Nephron progenitor cell (in vitro differentiated cells): ENCODE data around the gene RUNX1.
A peak's percentile ranks its signal among the peaks of the same experiment; 100 is the strongest.

Experiments
- DNase-seq: peaks from one replicate; pipeline ENCODE4 v3.0.0; 2021
- H3K27ac Mint-ChIP-seq: 2 replicates; pipeline ENCODE4 v1.8.0; 2021; ENCODE audit warnings: mild to moderate bottlenecking, moderate library complexity, mixed read lengths
- H3K27me3 Mint-ChIP-seq: 2 replicates; pipeline ENCODE4 v1.8.0; 2021; ENCODE audit warnings: mild to moderate bottlenecking, low read depth, mixed read lengths; ENCODE audit not compliant: poor library complexity
- H3K36me3 Mint-ChIP-seq: 2 replicates; pipeline ENCODE4 v1.8.0; 2021; ENCODE audit warnings: low read depth, mixed read lengths
- H3K4me1 Mint-ChIP-seq: 2 replicates; pipeline ENCODE4 v1.8.0; 2021; ENCODE audit warnings: mixed read lengths
- H3K4me3 Mint-ChIP-seq: 2 replicates; pipeline ENCODE4 v1.8.0; 2021; ENCODE audit warnings: mild to moderate bottlenecking, moderate library complexity, mixed read lengths
- H3K9me3 Mint-ChIP-seq: 2 replicates; pipeline ENCODE4 v1.8.0; 2021; ENCODE audit warnings: mild to moderate bottlenecking, moderate library complexity, mixed read lengths
- CTCF ChIP-seq: fragments of 200-600 bp; sonication (generic); IDR thresholded peaks from 2 replicates; pipeline ENCODE4 v1.5.0; 2021; ENCODE audit warnings: antibody characterized with exemption

RUNX1 gene

GRCh38 chr21:35026617-35027562 lies 22.2 kb downstream of the RUNX1 start:
- TF ChIP-seq CTCF, result no peak
- Mint-ChIP-seq H3K9me3 (no peaks in the 10 kb centered on the region), H3K4me1 (peaks cover 8% of the 10 kb centered on the region), H3K27ac (no peak overlapping the region), H3K36me3 (no peaks in the 10 kb centered on the region), H3K27me3 (peaks cover 54% of the 10 kb centered on the region), H3K4me3 (peak overlapping the region; percentile 82)
- DNase-seq, result peak; percentile 53

DNA sequence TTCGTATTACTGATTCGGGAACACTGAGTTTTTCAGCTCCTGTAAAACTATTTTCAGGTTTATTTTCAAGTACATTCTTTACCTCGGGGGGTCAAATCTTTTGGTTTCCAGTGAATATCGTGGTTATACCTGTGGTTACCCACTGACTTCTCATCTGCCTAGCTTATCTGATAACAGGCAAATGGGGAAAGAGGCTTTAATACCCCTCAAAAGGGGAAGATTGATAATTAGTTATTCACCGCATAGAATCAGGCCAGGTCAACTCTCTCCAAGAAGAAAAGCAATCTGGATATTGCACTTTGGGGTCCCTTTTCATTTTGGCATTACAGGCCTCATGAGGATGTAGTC lies 23.0 kb downstream of the RUNX1 start:
- Mint-ChIP-seq H3K4me3 (no peak overlapping the region), H3K27me3 (peaks cover 53% of the 10 kb centered on the region), H3K9me3 (no peaks in the 10 kb centered on the region), H3K27ac (no peak overlapping the region), H3K4me1 (peaks cover 8% of the 10 kb centered on the region), H3K36me3 (no peaks in the 10 kb centered on the region)
- DNase-seq, result no peak
- no peak for TF ChIP-seq CTCF

GRCh38 chr21:35025206-35026152 lies 23.6 kb downstream of the RUNX1 start:
- no peak for DNase-seq
- Mint-ChIP-seq H3K27ac (no peak overlapping the region), H3K9me3 (no peaks in the 10 kb centered on the region), H3K27me3 (peaks cover 53% of the 10 kb centered on the region), H3K4me3 (peak overlapping the region; percentile 4), H3K4me1 (peaks cover 8% of the 10 kb centered on the region), H3K36me3 (no peaks in the 10 kb centered on the region)
- no peak for TF ChIP-seq CTCF

GRCh38 chr21:35024513-35024912 lies 24.6 kb downstream of the RUNX1 start:
- Mint-ChIP-seq H3K27me3 (peaks cover 48% of the 10 kb centered on the region), H3K4me3 (no peak overlapping the region), H3K9me3 (no peaks in the 10 kb centered on the region), H3K4me1 (peaks cover 8% of the 10 kb centered on the region), H3K36me3 (no peaks in the 10 kb centered on the region), H3K27ac (no peak overlapping the region)
- no peak for DNase-seq
- no peak for TF ChIP-seq CTCF

GRCh38 chr21:35024071-35024420 lies 25.1 kb downstream of the RUNX1 start:
- DNase-seq, result no peak
- H3K4me3 Mint-ChIP-seq, result no peak overlapping the region
- no peaks in the 10 kb centered on the region for H3K9me3 Mint-ChIP-seq

More at GRCh38 chr21:35024071-35024420, 25.1 kb downstream of the RUNX1 start:
- peaks cover 8% of the 10 kb centered on the region for H3K4me1 Mint-ChIP-seq
- no peak for TF ChIP-seq CTCF
- H3K27me3 Mint-ChIP-seq, result peaks cover 48% of the 10 kb centered on the region
- no peaks in the 10 kb centered on the region for H3K36me3 Mint-ChIP-seq
- no peak overlapping the region for H3K27ac Mint-ChIP-seq
